ENCODE results near the gene EFCAB14. TPM values are rescaled to one million over a fixed set of nuclear protein-coding genes. Genes with fewer than 3 reads are reported as not detected.
A peak's percentile ranks its signal among the peaks of the same experiment; 100 is the strongest.

The EFCAB14 gene
- total and polyA plus RNA-seq, 2 of the 8 experiments (the other 6 are each of a cell fraction or from before 2014, with no cell fraction given), result 19.4 to 40.4 TPM

GRCh38 chr1:46675549-46676314 is 43.2 kb downstream of the EFCAB14 start:
- DNase-seq (ENCODE audit: low read depth in 1 of 2, low spot score in 2 of 2) (no peak), FAIRE-seq (no peak)
- Histone ChIP-seq H3K4me3 (ENCODE audit: extremely low read depth in 1 of 4, insufficient read depth in 2 of 4, low read depth in 3 of 4, low read length in 4 of 4) (no peak overlapping the region), H3K27ac (ENCODE audit: low read depth, low read length) (no peak overlapping the region), H4K8ac (ENCODE audit: extremely low read depth, insufficient read depth, low read length) (no peak overlapping the region), H3K14ac (ENCODE audit: insufficient read length) (no peak overlapping the region), H3K23ac (ENCODE audit: insufficient read length) (no peak overlapping the region), H3K18ac (ENCODE audit: extremely low read depth, low read length) (no peak overlapping the region; the same call in 1 of the 2 replicates), H2AFZ (ENCODE audit: low read length) (no peak overlapping the region), H2BK12ac (ENCODE audit: low read depth, low read length) (peak overlapping the region; percentile 65; the same call in 1 of the 2 replicates), H2BK120ac (replicated peaks; ENCODE audit: low read depth, low read length) (no peak overlapping the region), H3K4me1 (replicated peaks in 1 of 4; ENCODE audit: control insufficient read depth in 3 of 4, insufficient read depth in 4 of 4, low read length in 3 of 4) (peaks cover 1 to 14% (median 9%) of the 10 kb centered on the region in 4 experiments; a peak in 4 of 7 replicates), H3K79me1 (ENCODE audit: low read depth, low read length) (no peaks in the 10 kb centered on the region), H3K9ac (replicated peaks in 1 of 4; ENCODE audit: extremely low read depth in 1 of 4, low read depth in 3 of 4, low read length in 3 of 4) (peak overlapping the region in 1 of 4 experiments; percentile 10; a peak in 1 of 7 replicates), H3K56ac (replicated peaks; ENCODE audit: insufficient read length, low read depth, low read length) (no peak overlapping the region), H3K27me3 (replicated peaks in 1 of 4; ENCODE audit: control insufficient read depth in 3 of 4, extremely low read depth in 1 of 4, insufficient read depth in 3 of 4, low read length in 3 of 4) (no peaks in the 10 kb centered on the region), H3K23me2 (ENCODE audit: low read depth, low read length) (no peaks in the 10 kb centered on the region), H3K36me3 (ENCODE audit: control insufficient read depth in 2 of 4, insufficient read depth in 4 of 4, low read length in 3 of 4) (peaks cover 0 to 31% (median 5%) of the 10 kb centered on the region in 4 experiments; a peak in 4 of 8 replicates), H4K5ac (ENCODE audit: insufficient read length, low read depth, low read length) (no peak overlapping the region), H2BK15ac (ENCODE audit: low read length) (0 out of 2 replicates have a peak overlapping the region, but pooled peaks have one; percentile 53), H3K9me3 (ENCODE audit: insufficient read depth in 2 of 2, low read depth in 1 of 2, low read length in 1 of 2) (no peaks in the 10 kb centered on the region), H3K4ac (replicated peaks; ENCODE audit: insufficient read length, low read depth, low read length) (no peak overlapping the region), H2BK5ac (ENCODE audit: low read depth, low read length) (peak overlapping the region; percentile 86), H4K20me1 (replicated peaks in 1 of 2; ENCODE audit: control insufficient read depth in 1 of 2, insufficient read depth in 2 of 2, low read length in 2 of 2) (no peaks in the 10 kb centered on the region), H3K4me2 (ENCODE audit: insufficient read depth in 1 of 2, low read depth in 2 of 2, low read length in 2 of 2) (peak overlapping the region in 1 of 2 experiments; percentile 32; a peak in 2 of 4 replicates), H2AK5ac (ENCODE audit: low read depth, low read length) (no peak overlapping the region), H3K79me2 (ENCODE audit: control insufficient read depth in 1 of 2, insufficient read depth in 2 of 2, low read length in 2 of 2) (no peaks in the 10 kb centered on the region), H2BK20ac (ENCODE audit: low read length) (0 out of 2 replicates have a peak overlapping the region, but pooled peaks have one; percentile 55), H4K91ac (replicated peaks; ENCODE audit: insufficient read length, low read length) (no peak overlapping the region)
- TF ChIP-seq BCL11A (IDR thresholded peaks at IDR 0.05; ENCODE audit: low read depth in 2 of 2, low read length in 2 of 2) (no peak), ATF3 (IDR thresholded peaks at IDR 0.05; ENCODE audit: insufficient read depth, low read depth, low read length) (peak; percentile 66), CEBPB (IDR thresholded peaks at IDR 0.05; ENCODE audit: low read depth, low read length) (peak; percentile 94), TBP (IDR thresholded peaks at IDR 0.05; ENCODE audit: low read depth, low read length) (no peak), GABPA (IDR thresholded peaks at IDR 0.05; ENCODE audit: borderline replicate concordance, insufficient read depth, low read length) (no peak), ASH2L (IDR thresholded peaks at IDR 0.05; ENCODE audit: low read length) (no peak), KDM4A (IDR thresholded peaks at IDR 0.05; ENCODE audit: low read depth, low read length, severe bottlenecking) (no peak), SUZ12 (IDR thresholded peaks at IDR 0.05; ENCODE audit: low read length) (no peak), KDM1A (IDR thresholded peaks at IDR 0.05; ENCODE audit: borderline replicate concordance, low read length) (no peak), JUND (IDR thresholded peaks at IDR 0.05; ENCODE audit: low read length) (0 out of 2 replicates have a peak, but pooled peaks have one; percentile 48), TEAD4 (IDR thresholded peaks at IDR 0.05; ENCODE audit: low read depth, low read length) (peak; percentile 75)
- ChIA-PET CTCF (ENCODE audit: partially characterized antibody) (interaction anchor here (0.6 to 1.5 kb wide), 2 partner anchors 10 to 429 kb away, joined by 3 read pairs; no protein-coding TSS in a partner anchor), POLR2A (ENCODE audit: partially characterized antibody) (interaction anchor here (1.3 to 2.1 kb wide), 3 partner anchors 10 to 59 kb away, joined by 3 to 6 read pairs (median 4); partner anchors contain the start of gene MOB3C)
- WGBS, 2 experiments (ENCODE audit: extremely low coverage in 1 of 2, insufficient coverage in 1 of 2, insufficient read length in 1 of 2, insufficient replicate concordance in 2 of 2, low coverage in 1 of 2, low lambda C conversion rate in 2 of 2, missing lambda C conversion rate in 1 of 2), result 69% methylated on average over 1 of the region's 1 CpG; no CpG with 5 or more reads in 1 of the 2 experiments
